ENCODE results near the gene A4GNT.

DNA sequence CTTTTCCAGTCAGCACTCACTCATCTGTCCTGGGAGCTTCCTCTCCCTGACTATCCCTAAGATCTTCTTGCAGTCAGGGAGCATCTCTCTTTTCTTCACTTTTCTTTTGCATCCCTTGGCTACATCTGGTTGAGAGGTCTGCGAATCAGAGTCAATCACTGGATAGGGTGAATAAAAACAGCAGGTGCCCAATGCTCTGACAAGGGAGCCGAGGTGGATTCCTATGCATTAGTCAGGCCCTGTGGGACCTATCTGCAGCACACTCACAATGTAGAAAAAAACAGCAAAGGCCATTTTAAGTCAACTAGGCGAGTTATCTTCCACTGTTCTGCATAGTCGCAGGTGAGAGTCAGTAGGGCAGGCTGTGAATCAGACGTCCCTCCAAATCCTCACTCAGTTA lies 52.3 kb downstream of the A4GNT start:
- TF ChIP-seq POLR2A (IDR thresholded peaks at IDR 0.05): no peak
- no peak for TF ChIP-seq CTCF (IDR thresholded peaks at IDR 0.05)

Data from Peyer's patch (tissue), 4 donors.